Trophoblast cell (in vitro differentiated cells and primary cell): Measurements from ENCODE around the gene CSF3R.

Experiments used
- DNase-seq, 2 donors: peaks; one replicate each; pipeline ENCODE4 v3.0.0-alpha.2; 2016
- H2AFZ ChIP-seq: 2 replicates; pipeline ENCODE4 v1.6.1; 2013; ENCODE audit warnings: low read length, moderate library complexity, mild to moderate bottlenecking; ENCODE audit not compliant: insufficient read depth, poor library complexity
- H2AK5ac ChIP-seq: 2 replicates; pipeline ENCODE4 v1.6.1; 2013; ENCODE audit warnings: mild to moderate bottlenecking, low read length
- H2BK120ac ChIP-seq: 2 replicates; pipeline ENCODE4 v1.6.1; 2013; ENCODE audit warnings: low read length, mild to moderate bottlenecking, moderate library complexity; ENCODE audit not compliant: insufficient read depth, poor library complexity
- H2BK12ac ChIP-seq: 2 replicates; pipeline ENCODE4 v1.6.1; 2013; ENCODE audit warnings: mild to moderate bottlenecking, low read length, moderate library complexity
- H2BK5ac ChIP-seq: 2 replicates; pipeline ENCODE4 v1.6.1; 2013; ENCODE audit warnings: low read length, low read depth, moderate library complexity, mild to moderate bottlenecking; ENCODE audit not compliant: poor library complexity
- H3K14ac ChIP-seq: 2 replicates; pipeline ENCODE4 v1.6.1; 2013; ENCODE audit warnings: mild to moderate bottlenecking, low read length
- H3K18ac ChIP-seq: 2 replicates; pipeline ENCODE4 v1.6.1; 2013; ENCODE audit warnings: mild to moderate bottlenecking, low read length
- H3K23ac ChIP-seq: 2 replicates; pipeline ENCODE4 v1.6.1; 2013; ENCODE audit warnings: low read length
- H3K27ac ChIP-seq: 2 replicates; pipeline ENCODE4 v1.5.1; 2013; ENCODE audit warnings: low read depth, mild to moderate bottlenecking, inconsistent platforms, low read length, moderate library complexity
- H3K27me3 ChIP-seq: 2 replicates; pipeline ENCODE4 v1.6.1; 2013; ENCODE audit warnings: inconsistent platforms, mild to moderate bottlenecking, low read length, moderate library complexity; ENCODE audit not compliant: insufficient read depth
- H3K36me3 ChIP-seq, 2 experiments: 1 replicate in 1 of 2; 2 replicates in 1 of 2; pipeline ENCODE4 v1.6.1; 2013; ENCODE audit warnings: low read length in 2 of 2, mild to moderate bottlenecking in 2 of 2, moderate library complexity in 1 of 2; ENCODE audit not compliant: insufficient read depth in 2 of 2, control insufficient read depth in 1 of 2
- H3K4ac ChIP-seq: 2 replicates; pipeline ENCODE4 v1.6.1; 2013; ENCODE audit warnings: low read depth, mild to moderate bottlenecking, low read length, moderate library complexity
- H3K4me1 ChIP-seq, 2 experiments: 1 replicate in 1 of 2; 2 replicates in 1 of 2; pipeline ENCODE4 v1.6.1; 2013; ENCODE audit warnings: low read length in 2 of 2, mild to moderate bottlenecking in 2 of 2, moderate library complexity in 1 of 2; ENCODE audit not compliant: insufficient read depth in 2 of 2, control insufficient read depth in 1 of 2
- H3K4me2 ChIP-seq: 2 replicates; pipeline ENCODE4 v1.6.1; 2013; ENCODE audit warnings: inconsistent platforms, mild to moderate bottlenecking, low read length, moderate library complexity
- H3K4me3 ChIP-seq: 2 replicates; pipeline ENCODE4 v1.5.1; 2013; ENCODE audit warnings: mild to moderate bottlenecking, low read depth, low read length, inconsistent platforms
- H3K79me1 ChIP-seq: one replicate; pipeline ENCODE4 v1.6.1; 2013; ENCODE audit warnings: low read length
- H3K79me2 ChIP-seq: 2 replicates; pipeline ENCODE4 v1.6.1; 2013; ENCODE audit warnings: low read length, mild to moderate bottlenecking; ENCODE audit not compliant: control insufficient read depth, insufficient read depth, poor library complexity
- H3K9ac ChIP-seq: 2 replicates; pipeline ENCODE4 v1.6.1; 2013; ENCODE audit warnings: mild to moderate bottlenecking, low read length
- H3K9me3 ChIP-seq: 2 replicates; pipeline ENCODE4 v1.6.1; 2013; ENCODE audit warnings: low read depth, mild to moderate bottlenecking, control low read depth, inconsistent platforms, low read length; ENCODE audit not compliant: insufficient read depth
- H4K12ac ChIP-seq: 2 replicates; pipeline ENCODE4 v1.6.1; 2013; ENCODE audit warnings: low read depth, mild to moderate bottlenecking, low read length, moderate library complexity
- H4K8ac ChIP-seq: 2 replicates; pipeline ENCODE4 v1.6.1; 2013; ENCODE audit warnings: low read depth, mild to moderate bottlenecking, low read length, moderate library complexity
- H4K91ac ChIP-seq: one replicate; pipeline ENCODE4 v1.6.1; 2013; ENCODE audit warnings: low read depth, mild to moderate bottlenecking, low read length, moderate library complexity
- WGBS: extraction: QIAGEN DNeasy Blood & Tissue Kit; methylation state at CpG from one replicate; pipeline ENCODE4 v1.1.7; 2013; ENCODE audit warnings: missing lambda C conversion rate; ENCODE audit not compliant: insufficient read length, insufficient coverage; ENCODE audit errors: extremely low coverage; 5-methylcytosine and 5-hydroxymethylcytosine counted together

Gene CSF3R

DNA sequence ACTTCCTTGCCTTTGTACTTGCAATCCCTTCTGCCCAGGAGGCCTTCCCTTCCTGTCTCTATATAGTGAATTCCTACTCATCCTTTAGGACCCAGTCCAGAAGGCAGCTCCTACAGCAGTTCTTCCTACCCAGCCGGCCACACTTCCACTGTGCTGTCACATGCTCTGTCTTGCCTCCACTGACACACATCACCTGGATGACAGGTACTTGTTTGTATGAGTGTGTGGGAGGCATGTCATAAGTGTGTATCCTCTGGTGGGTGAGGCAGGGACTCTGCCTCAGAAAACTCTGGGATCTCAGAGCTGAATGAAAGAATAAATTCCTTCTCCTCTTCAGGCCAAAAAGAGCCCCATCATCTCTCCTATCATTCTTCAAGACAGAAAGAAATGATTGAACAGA is 27.3 kb downstream of the CSF3R start:
- no peak overlapping the region for H2AFZ ChIP-seq
- no peak overlapping the region for H4K8ac ChIP-seq
- DNase-seq, result no peak
- no peaks in the 10 kb centered on the region for H3K79me2 ChIP-seq
- no peak overlapping the region for H3K9ac ChIP-seq
- no peak overlapping the region for H2AK5ac ChIP-seq
- no peak overlapping the region for H4K91ac ChIP-seq
- no peak overlapping the region for H2BK120ac ChIP-seq
- no peak overlapping the region for H3K23ac ChIP-seq
- no peak overlapping the region for H4K12ac ChIP-seq
- no peak overlapping the region for H3K18ac ChIP-seq
- no peak overlapping the region for H3K4me2 ChIP-seq
- H3K4me1 ChIP-seq, result peaks cover 4 to 5% of the 10 kb centered on the region in 2 experiments
- H3K4ac ChIP-seq, result no peak overlapping the region
- no peak overlapping the region for H3K4me3 ChIP-seq
- peaks cover 21 to 43% of the 10 kb centered on the region in 2 experiments for H3K36me3 ChIP-seq
- peaks cover 4% of the 10 kb centered on the region for H3K79me1 ChIP-seq
- no peaks in the 10 kb centered on the region for H3K9me3 ChIP-seq
- no peak overlapping the region for H3K27ac ChIP-seq
- H2BK12ac ChIP-seq, result no peak overlapping the region
- H2BK5ac ChIP-seq, result no peak overlapping the region
- H3K27me3 ChIP-seq, result no peaks in the 10 kb centered on the region
- no CpG with 5 or more reads among the region's 1 CpG for WGBS
- no peak overlapping the region for H3K14ac ChIP-seq

DNA sequence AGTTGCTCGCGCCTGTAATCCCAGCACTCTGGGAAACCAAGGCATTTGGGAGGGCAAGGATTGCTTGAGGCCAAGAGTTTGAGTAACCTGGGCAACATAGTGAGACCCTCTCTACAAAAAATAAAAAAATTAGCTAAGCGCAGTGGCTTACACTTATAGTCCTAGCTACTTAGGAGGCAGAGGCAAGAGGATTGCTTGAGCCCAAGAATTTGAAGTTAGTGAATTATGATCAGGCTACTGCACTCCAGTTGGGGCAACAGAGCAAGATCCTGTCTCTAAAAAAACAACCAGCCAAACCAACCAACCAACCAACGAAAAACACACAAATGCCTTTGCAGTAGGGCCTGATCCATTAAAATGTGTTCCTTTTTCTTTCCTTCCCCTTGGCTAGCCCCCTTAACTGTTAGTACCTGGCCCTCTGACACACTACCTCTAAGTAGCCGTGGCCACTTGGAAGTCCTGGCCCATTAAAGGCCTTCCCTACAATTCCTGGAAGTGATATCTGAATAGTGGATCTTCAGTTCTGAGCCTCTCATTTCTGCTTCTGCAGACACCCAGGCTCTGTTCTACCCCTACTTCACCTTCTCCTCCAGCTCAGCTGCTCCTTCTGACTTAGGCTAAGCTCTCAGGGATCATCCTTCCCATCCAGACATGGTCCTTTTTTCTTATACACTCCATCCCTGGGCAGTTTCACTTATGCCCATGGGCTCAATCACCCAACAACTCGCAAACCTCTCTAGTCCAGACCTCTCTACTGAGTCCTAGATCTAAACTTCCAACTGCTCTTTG is 28.9 kb downstream of the CSF3R start:
- Histone ChIP-seq H3K9ac (no peak overlapping the region), H3K36me3 (peaks cover 16 to 31% of the 10 kb centered on the region in 2 experiments), H3K4me2 (no peak overlapping the region), H3K27ac (no peak overlapping the region), H2BK120ac (no peak overlapping the region), H4K91ac (no peak overlapping the region), H3K79me1 (peaks cover 6% of the 10 kb centered on the region), H3K4me1 (peaks cover 4 to 8% of the 10 kb centered on the region in 2 experiments), H2BK12ac (no peak overlapping the region), H3K79me2 (no peaks in the 10 kb centered on the region), H3K14ac (no peak overlapping the region), H3K4ac (no peak overlapping the region), H2AK5ac (no peak overlapping the region), H3K27me3 (no peaks in the 10 kb centered on the region), H2BK5ac (no peak overlapping the region), H3K23ac (no peak overlapping the region), H3K18ac (no peak overlapping the region), H2AFZ (no peak overlapping the region), H4K12ac (no peak overlapping the region), H4K8ac (no peak overlapping the region), H3K9me3 (no peaks in the 10 kb centered on the region), H3K4me3 (no peak overlapping the region)
- DNase-seq, result no peak
- no CpG with 5 or more reads among the region's 6 CpGs for WGBS

DNA sequence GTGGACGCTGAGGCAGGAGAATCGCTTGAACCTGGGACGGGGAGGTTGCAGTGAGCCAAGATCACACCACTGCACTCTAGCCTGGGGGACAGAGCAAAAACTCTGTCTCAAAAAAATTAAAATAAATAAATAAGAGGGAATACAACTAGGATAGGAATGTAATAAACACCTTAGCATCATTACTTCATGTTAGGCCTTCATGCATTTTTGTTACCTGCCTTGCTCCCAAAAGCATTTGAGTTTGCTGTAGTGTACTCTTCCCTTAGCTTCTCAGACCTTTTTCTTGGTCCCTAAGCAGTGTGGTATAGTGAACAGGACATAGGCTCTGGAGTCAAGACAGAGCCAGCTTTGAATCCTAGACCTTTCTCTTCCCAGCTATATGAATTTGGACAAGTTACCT is 29.7 kb downstream of the CSF3R start:
- no CpG with 5 or more reads among the region's 3 CpGs for WGBS
- Histone ChIP-seq H3K79me2 (no peaks in the 10 kb centered on the region), H2AK5ac (no peak overlapping the region)

DNA sequence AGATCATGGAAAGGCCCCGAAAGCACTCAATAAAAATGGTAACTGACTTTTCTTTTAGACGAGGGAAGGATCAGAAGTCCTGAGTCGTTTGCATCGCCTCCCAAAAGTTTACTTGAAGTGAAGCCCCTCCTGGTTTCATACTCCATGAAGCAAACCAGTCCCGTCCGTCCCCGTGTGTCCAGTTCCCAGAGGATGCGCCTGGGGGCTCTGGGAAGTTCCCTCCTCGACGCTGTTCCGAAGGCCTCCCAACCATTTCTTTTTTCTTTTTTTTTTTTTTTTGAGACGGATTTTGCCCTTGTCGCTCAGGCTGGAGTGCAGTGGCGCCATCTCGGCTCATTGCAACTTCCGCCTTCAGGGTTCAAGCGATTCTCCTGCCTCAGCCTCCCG is 31.8 kb downstream of the CSF3R start:
- Histone ChIP-seq H3K36me3 (peaks cover 5 to 16% of the 10 kb centered on the region in 2 experiments), H2AK5ac (peak overlapping the region; percentile 52), H3K79me2 (no peaks in the 10 kb centered on the region), H4K91ac (peak overlapping the region; percentile 94), H3K23ac (no peak overlapping the region), H3K9ac (no peak overlapping the region), H3K27ac (peak overlapping the region; percentile 81), H3K4me1 (peaks cover 4 to 10% of the 10 kb centered on the region in 2 experiments), H2BK12ac (no peak overlapping the region), H3K18ac (peak overlapping the region; percentile 70), H3K14ac (peak overlapping the region; percentile 90), H4K12ac (peak overlapping the region; percentile 96), H3K79me1 (peaks cover 6% of the 10 kb centered on the region), H2AFZ (peak overlapping the region; percentile 64), H3K4me2 (peak overlapping the region; percentile 71), H3K4ac (peak overlapping the region; percentile 43), H3K27me3 (no peaks in the 10 kb centered on the region), H2BK120ac (no peak overlapping the region), H3K9me3 (no peaks in the 10 kb centered on the region), H4K8ac (peak overlapping the region; percentile 96), H3K4me3 (peak overlapping the region; percentile 65), H2BK5ac (no peak overlapping the region)
- DNase-seq, result peak; percentile 49 to 66
- no CpG with 5 or more reads among the region's 18 CpGs for WGBS

More for the DNA sequence above, 29.7 kb downstream of the CSF3R start:
- H3K9ac ChIP-seq, result no peak overlapping the region
- H3K27ac ChIP-seq, result no peak overlapping the region
- DNase-seq, result no peak
- H2BK12ac ChIP-seq, result no peak overlapping the region
- H3K14ac ChIP-seq, result no peak overlapping the region
- no peak overlapping the region for H4K91ac ChIP-seq
- no peak overlapping the region for H3K4me3 ChIP-seq
- no peaks in the 10 kb centered on the region for H3K9me3 ChIP-seq
- H3K79me1 ChIP-seq, result peaks cover 6% of the 10 kb centered on the region
- H3K18ac ChIP-seq, result no peak overlapping the region
- peaks cover 4 to 10% of the 10 kb centered on the region in 2 experiments for H3K4me1 ChIP-seq
- no peak overlapping the region for H3K4ac ChIP-seq
- H2AFZ ChIP-seq, result no peak overlapping the region
- H3K36me3 ChIP-seq, result peaks cover 14 to 29% of the 10 kb centered on the region in 2 experiments
- no peak overlapping the region for H4K12ac ChIP-seq
- H3K4me2 ChIP-seq, result no peak overlapping the region
- H4K8ac ChIP-seq, result no peak overlapping the region
- no peak overlapping the region for H2BK5ac ChIP-seq
- H3K27me3 ChIP-seq, result no peaks in the 10 kb centered on the region
- no peak overlapping the region for H3K23ac ChIP-seq
- H2BK120ac ChIP-seq, result no peak overlapping the region
